PFSK-1 (cell line): ENCODE data around the gene C2orf72.

ENCODE experiments used
- FOXP2 ChIP-seq: optimal IDR thresholded peaks from 2 replicates; pipeline ENCODE3; 2011; ENCODE audit warnings: borderline replicate concordance, control low read depth, inconsistent platforms; ENCODE audit not compliant: insufficient read depth; ENCODE audit errors: extremely low read length, extremely low read depth
- POLR2AphosphoS5 ChIP-seq: IDR thresholded peaks from 2 replicates; pipeline ENCODE4 v1.6.1; 2012; ENCODE audit warnings: low read depth, mild to moderate bottlenecking, control low read depth, low read length, moderate library complexity
- SIN3A ChIP-seq: IDR thresholded peaks from 2 replicates; pipeline ENCODE4 v1.6.1; 2012; ENCODE audit warnings: mild to moderate bottlenecking, low read length, moderate library complexity, borderline replicate concordance; ENCODE audit not compliant: insufficient read depth
- TAF1 ChIP-seq: IDR thresholded peaks from 2 replicates; pipeline ENCODE4 v1.6.1; 2012; ENCODE audit warnings: low read length, control low read depth, borderline replicate concordance; ENCODE audit not compliant: insufficient read depth
- TF ChIP-seq, protein P1 (sequence below), 2 experiments: IDR thresholded peaks; 2 replicates each; pipeline versions ENCODE4 v1.6.1 to v1.8.0; 2011 to 2012; ENCODE audit warnings: low read depth in 2 of 2, low read length in 2 of 2, control low read depth in 1 of 2, inconsistent platforms in 1 of 2, mild to moderate bottlenecking in 1 of 2, moderate library complexity in 1 of 2; ENCODE audit not compliant: insufficient read depth in 1 of 2

The C2orf72 gene

GRCh38 chr2:231036131-231036530 is 1.2 kb upstream of the C2orf72 start:
- no peak for TF ChIP-seq POLR2AphosphoS5

DNA sequence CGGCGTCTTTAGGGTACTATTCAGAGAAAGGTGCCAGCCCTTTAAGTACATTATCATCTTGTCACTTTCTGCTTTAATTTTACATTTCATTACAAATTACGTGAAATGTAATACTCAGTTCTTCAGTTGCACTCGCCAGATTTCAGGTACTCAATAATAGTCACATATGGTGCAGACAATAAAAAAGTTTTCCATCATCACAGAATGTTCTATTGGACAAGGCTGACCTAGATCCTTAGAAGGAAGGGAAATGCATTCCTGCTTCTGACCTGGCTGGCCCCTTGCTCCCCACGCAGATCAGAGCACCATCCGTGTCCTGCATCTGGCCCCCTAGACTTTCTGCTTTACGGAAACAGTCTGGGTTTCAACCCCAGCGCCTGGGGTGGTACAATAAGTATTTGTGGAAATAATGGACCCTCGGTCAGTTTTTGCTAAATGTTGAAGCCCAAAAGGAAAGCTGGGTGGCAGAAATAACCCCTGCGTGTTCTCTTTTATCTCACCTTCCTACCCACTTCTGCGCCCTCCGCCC is 681 bp upstream of the C2orf72 start:
- TF ChIP-seq FOXP2, result no peak
- TF ChIP-seq TAF1, result no peak
- no peak for TF ChIP-seq POLR2AphosphoS5
- TF ChIP-seq, protein P1, sequence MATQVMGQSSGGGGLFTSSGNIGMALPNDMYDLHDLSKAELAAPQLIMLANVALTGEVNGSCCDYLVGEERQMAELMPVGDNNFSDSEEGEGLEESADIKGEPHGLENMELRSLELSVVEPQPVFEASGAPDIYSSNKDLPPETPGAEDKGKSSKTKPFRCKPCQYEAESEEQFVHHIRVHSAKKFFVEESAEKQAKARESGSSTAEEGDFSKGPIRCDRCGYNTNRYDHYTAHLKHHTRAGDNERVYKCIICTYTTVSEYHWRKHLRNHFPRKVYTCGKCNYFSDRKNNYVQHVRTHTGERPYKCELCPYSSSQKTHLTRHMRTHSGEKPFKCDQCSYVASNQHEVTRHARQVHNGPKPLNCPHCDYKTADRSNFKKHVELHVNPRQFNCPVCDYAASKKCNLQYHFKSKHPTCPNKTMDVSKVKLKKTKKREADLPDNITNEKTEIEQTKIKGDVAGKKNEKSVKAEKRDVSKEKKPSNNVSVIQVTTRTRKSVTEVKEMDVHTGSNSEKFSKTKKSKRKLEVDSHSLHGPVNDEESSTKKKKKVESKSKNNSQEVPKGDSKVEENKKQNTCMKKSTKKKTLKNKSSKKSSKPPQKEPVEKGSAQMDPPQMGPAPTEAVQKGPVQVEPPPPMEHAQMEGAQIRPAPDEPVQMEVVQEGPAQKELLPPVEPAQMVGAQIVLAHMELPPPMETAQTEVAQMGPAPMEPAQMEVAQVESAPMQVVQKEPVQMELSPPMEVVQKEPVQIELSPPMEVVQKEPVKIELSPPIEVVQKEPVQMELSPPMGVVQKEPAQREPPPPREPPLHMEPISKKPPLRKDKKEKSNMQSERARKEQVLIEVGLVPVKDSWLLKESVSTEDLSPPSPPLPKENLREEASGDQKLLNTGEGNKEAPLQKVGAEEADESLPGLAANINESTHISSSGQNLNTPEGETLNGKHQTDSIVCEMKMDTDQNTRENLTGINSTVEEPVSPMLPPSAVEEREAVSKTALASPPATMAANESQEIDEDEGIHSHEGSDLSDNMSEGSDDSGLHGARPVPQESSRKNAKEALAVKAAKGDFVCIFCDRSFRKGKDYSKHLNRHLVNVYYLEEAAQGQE (IDR thresholded peaks at IDR 0.05; ENCODE audit: insufficient read depth in 1 of 2, low read depth in 2 of 2, low read length in 2 of 2), result no peak
- TF ChIP-seq SIN3A, result no peak

GRCh38 chr2:231037731-231038482 is 584 bp downstream of the C2orf72 start:
- TF ChIP-seq POLR2AphosphoS5, result no peak
- TF ChIP-seq SIN3A, result no peak
- TF ChIP-seq, protein P1 (IDR thresholded peaks at IDR 0.05; ENCODE audit: insufficient read depth in 1 of 2, low read depth in 2 of 2, low read length in 2 of 2), result no peak
- TF ChIP-seq TAF1, result no peak
- TF ChIP-seq FOXP2, result no peak

- no peak for TF ChIP-seq FOXP2
- TF ChIP-seq, protein P1 (IDR thresholded peaks at IDR 0.05; ENCODE audit: insufficient read depth in 1 of 2, low read depth in 2 of 2, low read length in 2 of 2), result no peak
- TF ChIP-seq TAF1, result no peak
- TF ChIP-seq SIN3A, result no peak
- no peak for TF ChIP-seq POLR2AphosphoS5
Observed at GRCh38 chr2:231038483-231039293, 1.4 kb downstream of the C2orf72 start.

GRCh38 chr2:231039294-231039664 is 2.0 kb downstream of the C2orf72 start:
- TF ChIP-seq FOXP2, result no peak
- TF ChIP-seq, protein P1 (IDR thresholded peaks at IDR 0.05; ENCODE audit: insufficient read depth in 1 of 2, low read depth in 2 of 2, low read length in 2 of 2), result no peak
- no peak for TF ChIP-seq SIN3A
- TF ChIP-seq POLR2AphosphoS5, result no peak
- no peak for TF ChIP-seq TAF1
